Measurements from ENCODE around the gene YTHDF2.
A peak's percentile ranks its signal among the peaks of the same experiment; 100 is the strongest.
"Not testable (repeated sequence)": the region's sequence is repeated elsewhere in the genome, so short reads cannot be mapped to it uniquely, and the experiment has no call there.

YTHDF2 gene

GRCh38 chr1:28761189-28761588, 24.4 kb downstream of the YTHDF2 start:
- no peak for DNase-seq

- no peak for DNase-seq
Observed at GRCh38 chr1:28766532-28767183, 29.9 kb downstream of the YTHDF2 start.

GRCh38 chr1:28770601-28771165, 33.9 kb downstream of the YTHDF2 start:
- no peak for DNase-seq

- not testable (repeated sequence) for DNase-seq
Observed at GRCh38 chr1:28771921-28772320, 35.2 kb downstream of the YTHDF2 start.

- DNase-seq: no peak
Observed at GRCh38 chr1:28773105-28773504, 36.4 kb downstream of the YTHDF2 start.

GRCh38 chr1:28775121-28775942, 38.6 kb downstream of the YTHDF2 start:
- DNase-seq: peak; percentile 71

GRCh38 chr1:28776341-28776740, 39.6 kb downstream of the YTHDF2 start:
- no peak for DNase-seq

- no peak for DNase-seq
Observed at GRCh38 chr1:28778021-28778420, 41.3 kb downstream of the YTHDF2 start.

GRCh38 chr1:28779751-28780408, 43.1 kb downstream of the YTHDF2 start:
- DNase-seq: no peak

- DNase-seq: no peak
Observed at GRCh38 chr1:28781305-28781704, 44.6 kb downstream of the YTHDF2 start.

- no peak for DNase-seq
Observed at GRCh38 chr1:28782011-28782410, 45.3 kb downstream of the YTHDF2 start.

GRCh38 chr1:28783363-28783762, 46.6 kb downstream of the YTHDF2 start:
- no peak for DNase-seq

GRCh38 chr1:28789412-28789811, 52.7 kb downstream of the YTHDF2 start:
- no peak for DNase-seq

- DNase-seq: no peak
Observed at GRCh38 chr1:28789816-28790215, 53.1 kb downstream of the YTHDF2 start.

GRCh38 chr1:28790377-28791035, 53.8 kb downstream of the YTHDF2 start:
- no peak for DNase-seq

GRCh38 chr1:28791929-28792328, 55.2 kb downstream of the YTHDF2 start:
- DNase-seq: not testable (repeated sequence)

- no peak for DNase-seq
Observed at GRCh38 chr1:28792644-28793121, 55.9 kb downstream of the YTHDF2 start.

- not testable (repeated sequence) for DNase-seq
Observed at GRCh38 chr1:28794582-28794981, 57.8 kb downstream of the YTHDF2 start.

GRCh38 chr1:28796352-28797211, 59.8 kb downstream of the YTHDF2 start:
- no peak for DNase-seq

GRCh38 chr1:28800324-28800723, 63.6 kb downstream of the YTHDF2 start:
- DNase-seq: no peak

GRCh38 chr1:28801461-28801860, 64.7 kb downstream of the YTHDF2 start:
- DNase-seq: no peak

GRCh38 chr1:28803051-28803450, 66.3 kb downstream of the YTHDF2 start:
- no peak for DNase-seq

Measured in central memory CD4-positive, alpha-beta T cell (primary cell).